ENCODE data around the gene GLG1. TPM values are rescaled to one million over a fixed set of nuclear protein-coding genes. Genes with fewer than 3 reads are reported as not detected.

Gene GLG1
- total RNA-seq, 1 experiment from 2014 or later = 135 TPM

DNA sequence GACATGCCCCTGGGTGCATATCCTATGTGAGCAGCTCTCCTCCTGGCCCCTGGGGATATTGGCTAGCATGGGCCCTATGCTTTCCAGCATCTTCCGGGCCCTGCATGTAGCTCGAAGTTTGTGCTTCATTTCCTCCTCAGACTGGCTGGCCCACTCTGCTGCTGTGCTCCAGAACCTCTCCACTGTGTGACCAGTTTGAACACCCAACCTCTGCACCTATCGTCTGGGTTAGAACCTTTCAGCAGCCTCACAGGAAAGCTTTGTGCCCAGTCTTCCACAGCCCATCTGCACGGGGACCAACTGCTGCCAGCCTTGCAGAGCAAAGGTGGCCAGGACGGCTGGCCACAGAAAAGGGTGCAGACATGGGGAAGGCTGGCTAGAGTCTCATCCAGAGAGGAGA lies 175.4 kb downstream of the GLG1 start:
- no peak overlapping the region for H3K23ac ChIP-seq (ENCODE audit: insufficient read length, low read depth, low read length)
- Mint-ChIP-seq H3K36me3 (ENCODE audit: insufficient read depth in 1 of 3, low read depth in 3 of 3) (no peaks in the 10 kb centered on the region), H3K4me1 (peaks cover 0 to 12% of the 10 kb centered on the region in 2 experiments; a peak in 2 of 4 replicates), H3K9me3 (peaks cover 0 to 5% of the 10 kb centered on the region in 2 experiments; a peak in 2 of 5 replicates), H3K4me3 (no peak overlapping the region; a peak in 1 of 5 replicates), H3K27ac (peak overlapping the region in 2 of 3 experiments; percentile 19 to 87; a peak in 4 of 7 replicates), H3K27me3 (ENCODE audit: low read depth) (no peaks in the 10 kb centered on the region)
- no peaks in the 10 kb centered on the region for H3K79me2 ChIP-seq (ENCODE audit: insufficient read depth, low read length)
- no peak overlapping the region for H2AFZ ChIP-seq (ENCODE audit: low read length)
- no peak overlapping the region for H2BK15ac ChIP-seq (ENCODE audit: low read depth, low read length)
- H2AK5ac ChIP-seq (ENCODE audit: insufficient read length, low read length) = no peak overlapping the region
- TF ChIP-seq, protein P1, sequence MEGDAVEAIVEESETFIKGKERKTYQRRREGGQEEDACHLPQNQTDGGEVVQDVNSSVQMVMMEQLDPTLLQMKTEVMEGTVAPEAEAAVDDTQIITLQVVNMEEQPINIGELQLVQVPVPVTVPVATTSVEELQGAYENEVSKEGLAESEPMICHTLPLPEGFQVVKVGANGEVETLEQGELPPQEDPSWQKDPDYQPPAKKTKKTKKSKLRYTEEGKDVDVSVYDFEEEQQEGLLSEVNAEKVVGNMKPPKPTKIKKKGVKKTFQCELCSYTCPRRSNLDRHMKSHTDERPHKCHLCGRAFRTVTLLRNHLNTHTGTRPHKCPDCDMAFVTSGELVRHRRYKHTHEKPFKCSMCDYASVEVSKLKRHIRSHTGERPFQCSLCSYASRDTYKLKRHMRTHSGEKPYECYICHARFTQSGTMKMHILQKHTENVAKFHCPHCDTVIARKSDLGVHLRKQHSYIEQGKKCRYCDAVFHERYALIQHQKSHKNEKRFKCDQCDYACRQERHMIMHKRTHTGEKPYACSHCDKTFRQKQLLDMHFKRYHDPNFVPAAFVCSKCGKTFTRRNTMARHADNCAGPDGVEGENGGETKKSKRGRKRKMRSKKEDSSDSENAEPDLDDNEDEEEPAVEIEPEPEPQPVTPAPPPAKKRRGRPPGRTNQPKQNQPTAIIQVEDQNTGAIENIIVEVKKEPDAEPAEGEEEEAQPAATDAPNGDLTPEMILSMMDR (conservative IDR thresholded peaks at IDR 0.05) = no peak
- no peaks in the 10 kb centered on the region for H3K9me3 ChIP-seq (ENCODE audit: control insufficient read depth, low read depth, low read length)
- peak; percentile 36 for DNase-seq
- no peak overlapping the region for H3K4me2 ChIP-seq (ENCODE audit: insufficient read depth, insufficient read length, low read length)
- H3T11ph ChIP-seq (ENCODE audit: low read length) = no peak overlapping the region
- no peak overlapping the region for H3K9ac ChIP-seq (ENCODE audit: extremely low read depth, insufficient read length, low read length)
- H3K14ac ChIP-seq (ENCODE audit: insufficient read depth, low read length) = no peak overlapping the region; the same call in 1 of the 2 replicates
- no peak overlapping the region for H2BK20ac ChIP-seq (ENCODE audit: low read depth, low read length, poor library complexity, severe bottlenecking)
- no peak overlapping the region for H3K18ac ChIP-seq (ENCODE audit: insufficient read length, low read depth, low read length)
- H3K27me3 ChIP-seq (ENCODE audit: insufficient read depth, low read length) = no peaks in the 10 kb centered on the region
- H3K56ac ChIP-seq (ENCODE audit: insufficient read length, low read depth, low read length) = no peak overlapping the region
- H4K91ac ChIP-seq (ENCODE audit: insufficient read length, low read depth, low read length) = no peak overlapping the region
- no peak overlapping the region for H4K5ac ChIP-seq (ENCODE audit: insufficient read length, low read depth, low read length)
- H2BK120ac ChIP-seq (ENCODE audit: low read depth, low read length, poor library complexity, severe bottlenecking) = no peak overlapping the region
- no peaks in the 10 kb centered on the region for H3K23me2 ChIP-seq (ENCODE audit: insufficient read length, low read depth, low read length, poor library complexity, severe bottlenecking)
- H4K20me1 ChIP-seq (ENCODE audit: control insufficient read depth, insufficient read depth, insufficient read length) = no peaks in the 10 kb centered on the region
- no peak overlapping the region for H3K27ac ChIP-seq (ENCODE audit: insufficient read length, low read depth, low read length)
- no peaks in the 10 kb centered on the region for H3K4me1 ChIP-seq (ENCODE audit: insufficient read depth, low read length)
- no CpG with 5 or more reads among the region's 5 CpGs for WGBS (ENCODE audit: extremely low coverage, insufficient read length, low lambda C conversion rate)
- H2BK5ac ChIP-seq (ENCODE audit: insufficient read length, low read length) = no peak overlapping the region
- no peak overlapping the region for H2BK12ac ChIP-seq (ENCODE audit: insufficient read length, low read depth, low read length)
- no peaks in the 10 kb centered on the region for H3K79me1 ChIP-seq (ENCODE audit: insufficient read depth, low read depth, low read length, poor library complexity, severe bottlenecking)
- H3K4ac ChIP-seq (ENCODE audit: low read depth, low read length) = no peak overlapping the region
- H4K8ac ChIP-seq (replicated peaks; ENCODE audit: insufficient read length, low read depth, low read length) = no peak overlapping the region

All from H9 (cell line).